ENCODE data around the gene WDR72.

WDR72 gene

GRCh38 chr15:53535886-53536285 lies 223.6 kb downstream of the WDR72 start:
- no peak for DNase-seq (ENCODE audit: low read depth, low spot score)

- DNase-seq (ENCODE audit: low read depth, low spot score): no peak
These were observed 225.2 kb downstream of the WDR72 start for GRCh38 chr15:53534105-53534839.

- DNase-seq (ENCODE audit: low read depth, low spot score): no peak
These were observed 228.7 kb downstream of the WDR72 start for GRCh38 chr15:53530761-53531160.

- no peak for DNase-seq (ENCODE audit: low read depth, low spot score)
These were observed 231.5 kb downstream of the WDR72 start for GRCh38 chr15:53527996-53528395.

GRCh38 chr15:53525894-53526293 lies 233.6 kb downstream of the WDR72 start:
- DNase-seq (ENCODE audit: low read depth, low spot score): no peak

- no peak for DNase-seq (ENCODE audit: low read depth, low spot score)
These were observed 236.5 kb downstream of the WDR72 start for GRCh38 chr15:53522991-53523390.

- DNase-seq (ENCODE audit: low read depth, low spot score): no peak
These were observed 238.5 kb downstream of the WDR72 start for GRCh38 chr15:53520996-53521395.

- no peak for DNase-seq (ENCODE audit: low read depth, low spot score)
These were observed 246.0 kb downstream of the WDR72 start for GRCh38 chr15:53513431-53513830.

- no peak for DNase-seq (ENCODE audit: low read depth, low spot score)
These were observed 247.4 kb downstream of the WDR72 start for GRCh38 chr15:53512029-53512428.

- no peak for DNase-seq (ENCODE audit: low read depth, low spot score)
These were observed 248.3 kb downstream of the WDR72 start for GRCh38 chr15:53511175-53511574.

GRCh38 chr15:53506370-53506769 lies 253.1 kb downstream of the WDR72 start:
- no peak for DNase-seq (ENCODE audit: low read depth, low spot score)

GRCh38 chr15:53498996-53499395 lies 260.5 kb downstream of the WDR72 start:
- DNase-seq (ENCODE audit: low read depth, low spot score): no peak

- no peak for DNase-seq (ENCODE audit: low read depth, low spot score)
These were observed 269.1 kb downstream of the WDR72 start for GRCh38 chr15:53490341-53490740.

GRCh38 chr15:53482055-53482454 lies 277.4 kb downstream of the WDR72 start:
- no peak for DNase-seq (ENCODE audit: low read depth, low spot score)

- no peak for DNase-seq (ENCODE audit: low read depth, low spot score)
These were observed 281.3 kb downstream of the WDR72 start for GRCh38 chr15:53477981-53478766.

- no peak for DNase-seq (ENCODE audit: low read depth, low spot score)
These were observed 285.6 kb downstream of the WDR72 start for GRCh38 chr15:53473886-53474285.

- DNase-seq (ENCODE audit: low read depth, low spot score): no peak
These were observed 286.0 kb downstream of the WDR72 start for GRCh38 chr15:53473435-53473834.

- no peak for DNase-seq (ENCODE audit: low read depth, low spot score)
These were observed 286.6 kb downstream of the WDR72 start for GRCh38 chr15:53472883-53473282.

GRCh38 chr15:53472210-53472609 lies 287.3 kb downstream of the WDR72 start:
- DNase-seq (ENCODE audit: low read depth, low spot score): no peak

GRCh38 chr15:53470743-53471142 lies 288.7 kb downstream of the WDR72 start:
- no peak for DNase-seq (ENCODE audit: low read depth, low spot score)

- no peak for DNase-seq (ENCODE audit: low read depth, low spot score)
These were observed 290.0 kb downstream of the WDR72 start for GRCh38 chr15:53469422-53469821.

All from activated CD4-positive, CD25-positive, alpha-beta regulatory T cell treated with anti-CD3 and anti-CD28 coated beads, Interleukin-2, amount 50 U/mL, for 16 hours (primary cell).